Progenitor cell of endocrine pancreas (in vitro differentiated cells): ENCODE measurements around the gene DUSP22. TPM values are rescaled to one million over a fixed set of nuclear protein-coding genes. Genes with fewer than 3 reads are reported as not detected.

Experiments
- DNase-seq: peaks from one replicate; pipeline ENCODE4 v3.0.0; 2021; ENCODE audit warnings: low spot score; ENCODE audit not compliant: unreplicated experiment
- H3K27ac Mint-ChIP-seq: 2 replicates; pipeline ENCODE4 v1.8.0; 2021; ENCODE audit warnings: mild to moderate bottlenecking, moderate library complexity, mixed read lengths
- H3K27me3 Mint-ChIP-seq: 2 replicates; pipeline ENCODE4 v1.8.0; 2021; ENCODE audit warnings: mixed read lengths
- H3K36me3 Mint-ChIP-seq: 2 replicates; pipeline ENCODE4 v1.8.0; 2022; ENCODE audit warnings: mixed read lengths; ENCODE audit not compliant: insufficient read depth
- H3K4me1 Mint-ChIP-seq: 2 replicates; pipeline ENCODE4 v1.8.0; 2021; ENCODE audit warnings: low read depth, mixed read lengths
- H3K4me3 Mint-ChIP-seq: 2 replicates; pipeline ENCODE4 v1.8.0; 2021; ENCODE audit warnings: low read depth, mild to moderate bottlenecking, moderate library complexity, mixed read lengths
- H3K9me3 Mint-ChIP-seq: 2 replicates; pipeline ENCODE4 v1.8.0; 2021; ENCODE audit warnings: low read depth, mixed read lengths
- CTCF ChIP-seq: fragments of 200-600 bp; sonication (generic); IDR thresholded peaks from one replicate; pipeline ENCODE4 v1.5.0; 2021; ENCODE audit warnings: antibody characterized with exemption, mild to moderate bottlenecking; ENCODE audit not compliant: unreplicated experiment
- total RNA-seq: library from RNA; stranded (reverse); gene quantifications from 2 replicates; pipeline ENCODE4 v1.2.1, GENCODE V29; 2021

Gene DUSP22
- total RNA-seq, 1 donor from 2014 or later, result 40.4 TPM

- DNase-seq, result no peak
- peaks cover 3% of the 10 kb centered on the region for H3K4me1 Mint-ChIP-seq
- H3K27ac Mint-ChIP-seq, result no peak overlapping the region
- peaks cover 91% of the 10 kb centered on the region for H3K27me3 Mint-ChIP-seq
- no peak for TF ChIP-seq CTCF
- H3K36me3 Mint-ChIP-seq, result no peaks in the 10 kb centered on the region
- no peak overlapping the region for H3K4me3 Mint-ChIP-seq
- peaks cover 3% of the 10 kb centered on the region for H3K9me3 Mint-ChIP-seq
Observed at GRCh38 chr6:386688-387266, 94.5 kb downstream of the DUSP22 start.

GRCh38 chr6:387293-387741, 95.0 kb downstream of the DUSP22 start:
- Mint-ChIP-seq H3K27me3 (peaks cover 86% of the 10 kb centered on the region), H3K9me3 (no peaks in the 10 kb centered on the region), H3K4me1 (peaks cover 3% of the 10 kb centered on the region), H3K36me3 (no peaks in the 10 kb centered on the region), H3K27ac (no peak overlapping the region), H3K4me3 (no peak overlapping the region)
- no peak for DNase-seq
- TF ChIP-seq CTCF, result no peak

DNA sequence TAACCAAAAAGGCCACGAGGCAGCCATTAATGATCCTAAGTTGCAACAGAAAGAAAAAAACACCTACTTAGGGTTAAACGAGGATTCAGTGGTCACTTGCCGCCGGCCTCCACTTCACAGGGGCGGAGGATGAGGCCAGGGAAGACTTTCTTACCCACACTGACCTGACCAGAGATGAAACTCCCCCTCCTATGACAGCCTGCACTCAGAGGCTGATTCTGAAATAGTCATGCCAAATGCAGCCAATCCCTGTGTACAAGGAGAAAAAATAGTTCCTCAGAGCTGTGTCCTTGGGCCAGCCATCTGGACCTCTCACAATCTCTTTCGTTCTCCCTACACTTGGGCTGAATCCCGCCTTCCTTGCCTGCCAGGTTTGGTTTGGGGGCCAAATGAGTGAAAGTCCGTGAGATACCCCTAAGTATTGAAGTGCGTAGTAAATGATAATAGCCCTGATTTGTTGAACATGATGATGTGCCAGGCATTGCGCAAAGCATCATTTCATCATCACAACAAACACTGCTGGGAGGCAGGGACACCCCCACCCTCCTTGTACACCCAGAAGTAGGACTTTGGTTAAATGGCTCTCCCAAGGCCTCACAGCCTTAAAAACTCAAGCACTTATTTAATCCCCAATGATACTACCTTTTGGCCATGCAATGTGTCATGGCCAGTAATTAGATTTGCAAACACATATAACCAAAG, 96.1 kb downstream of the DUSP22 start:
- H3K36me3 Mint-ChIP-seq, result no peaks in the 10 kb centered on the region
- H3K27me3 Mint-ChIP-seq, result peaks cover 90% of the 10 kb centered on the region
- no peak overlapping the region for H3K4me3 Mint-ChIP-seq
- peaks cover 3% of the 10 kb centered on the region for H3K4me1 Mint-ChIP-seq
- H3K27ac Mint-ChIP-seq, result no peak overlapping the region
- no peaks in the 10 kb centered on the region for H3K9me3 Mint-ChIP-seq
- TF ChIP-seq CTCF, result no peak
- DNase-seq, result no peak

GRCh38 chr6:389143-389542, 96.9 kb downstream of the DUSP22 start:
- Mint-ChIP-seq H3K27ac (no peak overlapping the region), H3K9me3 (no peaks in the 10 kb centered on the region), H3K27me3 (peaks cover 90% of the 10 kb centered on the region), H3K36me3 (no peaks in the 10 kb centered on the region), H3K4me1 (peaks cover 7% of the 10 kb centered on the region), H3K4me3 (no peak overlapping the region)
- DNase-seq, result no peak
- TF ChIP-seq CTCF, result no peak

DNA sequence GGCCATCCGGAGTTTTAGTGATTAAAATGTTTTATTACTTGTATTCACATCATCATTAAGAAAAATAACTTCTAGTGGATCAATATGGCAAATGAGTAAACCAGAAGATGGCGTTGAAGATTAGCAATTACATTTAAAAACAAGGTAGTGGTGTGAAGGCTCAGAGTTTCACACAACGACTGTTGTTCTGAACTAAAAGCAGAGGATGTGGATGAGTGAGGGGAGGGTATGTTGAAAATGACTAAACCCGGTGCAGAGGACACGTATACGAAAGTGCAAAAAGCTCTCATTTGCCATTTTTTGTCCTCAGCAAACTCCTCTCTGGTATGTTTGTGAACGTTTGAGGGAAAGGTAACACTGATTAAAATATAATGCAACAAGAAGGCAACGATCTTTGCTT, 97.3 kb downstream of the DUSP22 start:
- no peaks in the 10 kb centered on the region for H3K36me3 Mint-ChIP-seq
- H3K27me3 Mint-ChIP-seq, result peaks cover 89% of the 10 kb centered on the region
- no peak overlapping the region for H3K4me3 Mint-ChIP-seq
- H3K27ac Mint-ChIP-seq, result no peak overlapping the region
- no peaks in the 10 kb centered on the region for H3K9me3 Mint-ChIP-seq
- H3K4me1 Mint-ChIP-seq, result peaks cover 7% of the 10 kb centered on the region
- no peak for TF ChIP-seq CTCF
- DNase-seq, result no peak
